GM19455 (cell line): ENCODE data around the gene C20orf141.

ENCODE experiments used
- ATAC-seq: cut with Tn5 transposase; IDR thresholded peaks from one replicate; pipeline ENCODE4 v1.9.1; 2021; ENCODE audit not compliant: unreplicated experiment

C20orf141 gene

DNA sequence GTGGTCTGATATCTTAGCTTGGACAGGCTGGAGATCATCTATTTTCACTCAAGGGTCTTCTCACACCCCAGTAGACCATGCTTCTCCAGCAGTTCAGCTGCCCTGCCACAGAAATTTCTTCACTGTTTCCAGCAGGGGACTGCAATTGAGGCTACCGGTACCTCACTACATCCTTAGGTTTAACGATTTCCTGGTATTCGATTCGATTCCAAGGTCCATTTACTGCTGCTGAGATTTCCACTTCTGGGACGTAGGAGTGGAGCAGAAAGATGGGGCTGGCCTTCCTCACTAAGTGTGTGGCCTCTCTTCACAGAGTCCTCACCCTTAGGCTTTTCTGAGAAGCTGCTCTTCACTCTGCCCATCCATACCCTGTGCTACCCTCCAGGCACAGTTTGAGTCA, 31.9 kb downstream of the C20orf141 start:
- ATAC-seq, result no peak

DNA sequence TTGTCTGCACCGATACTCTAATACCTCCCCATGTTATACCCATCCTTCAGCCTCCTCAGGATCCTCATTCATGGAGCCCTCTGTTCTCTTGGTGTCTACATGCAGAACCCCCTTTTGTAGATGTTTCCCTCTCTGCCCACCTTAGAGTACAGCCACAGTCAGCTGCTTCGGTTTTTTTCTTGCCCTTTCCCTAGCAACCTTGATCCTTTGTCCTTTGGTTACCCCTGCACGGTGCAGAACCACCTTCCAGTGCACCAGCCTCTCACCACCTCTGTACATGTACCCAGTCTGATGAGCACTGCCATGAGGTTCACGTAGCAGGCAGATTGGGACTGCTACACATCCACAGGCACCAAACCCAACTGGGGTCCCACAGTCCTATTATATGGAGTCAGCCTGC, 33.0 kb downstream of the C20orf141 start:
- ATAC-seq, result no peak

DNA sequence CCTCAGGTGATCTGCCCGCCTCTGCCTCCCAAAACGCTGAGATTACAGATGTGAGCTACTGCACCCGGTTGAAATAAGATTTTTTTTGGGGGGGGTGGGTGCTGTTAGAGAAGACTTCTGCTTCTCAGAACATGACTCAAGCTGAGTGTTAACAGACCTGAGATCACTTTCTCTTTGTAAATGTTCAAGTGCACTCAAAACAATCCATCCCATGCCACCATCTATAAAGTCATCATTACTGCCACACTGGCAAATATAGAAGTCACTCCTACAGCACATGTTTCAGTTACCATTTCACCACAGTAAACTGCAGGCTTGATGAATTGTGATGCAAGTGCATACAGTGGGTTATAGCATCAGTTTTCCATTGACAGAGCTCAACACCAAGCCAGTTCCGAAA, 34.7 kb downstream of the C20orf141 start:
- ATAC-seq, result no peak

DNA sequence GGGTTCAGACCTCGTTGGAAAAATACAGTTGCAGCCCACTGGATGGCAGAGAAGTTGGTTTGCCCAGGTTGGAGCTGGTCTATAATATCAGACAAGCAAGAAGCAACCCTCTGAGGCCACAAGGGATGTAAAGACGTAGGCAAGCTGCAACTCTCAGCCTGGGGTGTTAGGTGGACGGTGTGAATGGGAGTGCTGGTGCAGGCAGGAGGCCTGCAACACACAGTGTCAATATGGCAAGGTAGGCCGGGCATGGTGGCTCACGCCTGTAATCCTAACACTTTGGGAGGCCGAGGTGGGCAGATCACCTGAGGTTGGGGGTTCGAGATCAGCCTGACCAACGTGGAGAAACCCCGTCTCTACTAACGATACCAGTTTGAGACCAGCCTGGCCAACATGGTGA, 36.3 kb downstream of the C20orf141 start:
- ATAC-seq, result no peak

DNA sequence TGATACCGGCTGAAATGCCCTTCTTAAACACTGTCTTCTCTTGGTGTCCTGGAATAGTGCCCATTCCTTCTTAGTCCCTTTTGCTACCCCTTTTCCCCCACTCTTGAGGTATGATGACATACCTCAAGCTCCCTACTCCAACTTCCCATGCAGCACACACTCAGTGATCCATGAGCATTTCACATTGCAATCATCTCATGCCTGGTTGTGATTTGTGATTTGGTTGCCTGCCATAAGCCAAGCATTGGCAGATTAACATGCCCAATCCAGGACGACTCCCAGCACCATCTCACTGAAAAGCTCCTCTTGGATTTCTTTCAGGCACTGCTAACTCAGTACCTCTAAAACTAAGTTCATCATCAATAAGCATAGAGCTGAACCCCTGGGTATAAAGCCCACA, 43.8 kb downstream of the C20orf141 start:
- no peak for ATAC-seq

DNA sequence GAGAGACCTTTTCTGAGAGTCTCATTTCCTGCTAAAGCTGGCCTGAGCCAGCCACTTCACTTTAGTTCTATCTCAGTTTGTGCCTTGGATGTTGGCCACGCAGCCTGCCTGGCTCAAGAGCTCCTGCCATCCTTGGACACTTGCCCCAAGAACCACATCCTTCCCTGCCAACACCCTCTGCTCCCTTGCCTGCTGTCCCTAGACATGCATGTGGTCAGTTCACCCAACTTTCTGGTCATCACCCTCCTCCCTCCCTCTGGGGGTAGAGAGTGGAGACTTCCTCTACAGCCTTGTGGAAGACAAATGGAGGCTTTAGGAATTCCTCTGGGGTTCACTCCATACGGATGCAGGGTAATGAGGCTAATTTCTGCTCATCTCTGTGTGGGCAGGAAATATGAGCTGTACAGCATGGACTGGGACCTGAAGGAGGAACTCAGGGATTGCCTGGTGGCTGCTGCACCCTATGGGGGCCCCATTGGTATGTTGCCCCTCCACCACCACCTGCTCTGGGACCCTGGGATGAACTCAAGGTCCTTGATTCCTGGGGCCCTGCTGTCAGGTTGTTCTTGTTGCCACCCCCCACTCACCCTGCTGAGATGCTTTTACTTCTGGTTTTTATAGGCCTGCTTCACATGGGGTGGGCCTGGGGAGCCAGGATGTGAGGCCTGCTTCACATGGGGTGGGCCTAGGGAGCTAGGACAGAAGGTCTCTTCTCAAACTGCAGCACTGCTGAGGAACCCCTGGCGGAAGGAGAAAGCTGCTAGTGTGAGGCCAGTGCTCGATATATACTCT, 44.7 kb downstream of the C20orf141 start:
- no peak for ATAC-seq

DNA sequence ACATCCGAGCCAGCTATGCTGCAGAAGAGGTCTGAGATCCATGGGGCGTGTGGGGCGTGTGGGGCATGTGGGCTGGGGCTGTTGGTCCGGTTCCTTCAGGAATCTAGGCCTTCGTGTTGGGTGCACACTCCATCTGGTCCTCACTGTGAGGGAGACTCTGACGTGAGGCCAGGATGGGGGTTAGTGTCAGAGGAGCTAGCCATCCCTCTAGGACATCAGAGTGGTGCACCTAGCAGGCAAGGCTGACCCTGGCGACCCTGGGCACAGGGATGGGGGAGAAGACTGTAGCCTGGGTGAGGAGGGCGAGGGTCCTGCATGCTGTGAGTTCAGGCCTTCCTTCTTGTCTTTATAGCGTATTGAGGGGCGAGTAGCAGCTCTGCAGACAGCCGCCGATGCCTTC, 49.8 kb downstream of the C20orf141 start:
- ATAC-seq, result no peak

DNA sequence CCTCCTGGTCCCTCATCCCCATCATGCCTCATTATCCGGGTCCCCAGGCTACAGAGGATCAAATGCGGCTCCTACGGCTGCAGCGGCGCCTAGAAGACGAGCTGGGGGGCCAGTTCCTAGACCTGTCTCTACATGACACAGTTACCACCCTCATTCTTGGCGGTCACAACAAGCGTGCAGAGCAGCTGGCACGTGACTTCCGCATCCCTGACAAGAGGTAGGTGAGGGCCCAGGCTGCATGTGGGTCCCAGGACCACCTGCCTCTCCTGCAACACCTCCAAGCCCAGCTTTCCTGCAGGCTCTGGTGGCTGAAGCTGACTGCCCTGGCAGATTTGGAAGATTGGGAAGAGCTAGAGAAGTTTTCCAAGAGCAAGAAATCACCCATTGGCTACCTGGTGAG, 50.3 kb downstream of the C20orf141 start:
- no peak for ATAC-seq
